ENCODE measurements around the gene ARHGAP24. TPM values are rescaled to one million over a fixed set of nuclear protein-coding genes. Genes with fewer than 3 reads are reported as not detected.
"Not testable (repeated sequence)": the region's sequence is repeated elsewhere in the genome, so short reads cannot be mapped to it uniquely, and the experiment has no call there.

Gene ARHGAP24
- total RNA-seq, 4 donors from 2014 or later: 12.1 to 60.8 (median 18.9) TPM

- Histone ChIP-seq H3K4me3 (no peak overlapping the region), H3K27me3 (no peaks in the 10 kb centered on the region), H3K9me3 (no peaks in the 10 kb centered on the region), H3K36me3 (no peaks in the 10 kb centered on the region), H3K27ac (peak overlapping the region in 1 of 2 donors; percentile 21), H3K4me1 (no peaks in the 10 kb centered on the region)
- intact Hi-C loops (cut with DNase I; ENCODE audit: low total_unique reads): no loop called here
- DNase-seq: no peak
- no peak for TF ChIP-seq CTCF (IDR thresholded peaks at IDR 0.05)
- no peak for TF ChIP-seq POLR2A (IDR thresholded peaks at IDR 0.05)
Measured at GRCh38 chr4:85656759-85657505, 182.0 kb downstream of the ARHGAP24 start.

- H3K4me1 ChIP-seq: no peaks in the 10 kb centered on the region
- no peak for DNase-seq
- H3K27me3 ChIP-seq: no peaks in the 10 kb centered on the region
- H3K9me3 ChIP-seq: no peaks in the 10 kb centered on the region
- intact Hi-C loops (cut with DNase I; ENCODE audit: low total_unique reads): no loop called here
- H3K27ac ChIP-seq: no peak overlapping the region
- H3K36me3 ChIP-seq: no peaks in the 10 kb centered on the region
- TF ChIP-seq POLR2A (IDR thresholded peaks at IDR 0.05) (no peak), CTCF (IDR thresholded peaks at IDR 0.05) (no peak)
- no peak overlapping the region for H3K4me3 ChIP-seq
Measured at GRCh38 chr4:85658766-85659439, 184.0 kb downstream of the ARHGAP24 start.

- intact Hi-C loops (cut with DNase I; ENCODE audit: low total_unique reads): no loop called here
- TF ChIP-seq CTCF (IDR thresholded peaks at IDR 0.05) (no peak), POLR2A (IDR thresholded peaks at IDR 0.05) (no peak)
- H3K4me1 ChIP-seq: no peaks in the 10 kb centered on the region
- no peak overlapping the region for H3K4me3 ChIP-seq
- no peaks in the 10 kb centered on the region for H3K9me3 ChIP-seq
- no peak overlapping the region for H3K27ac ChIP-seq
- no peaks in the 10 kb centered on the region for H3K36me3 ChIP-seq
- H3K27me3 ChIP-seq: no peaks in the 10 kb centered on the region
- no peak for DNase-seq
Measured at GRCh38 chr4:85659610-85660218, 184.8 kb downstream of the ARHGAP24 start.

- H3K27me3 ChIP-seq; H3K4me1 ChIP-seq; intact Hi-C loops (cut with DNase I; ENCODE audit: low total_unique reads); H3K4me3 ChIP-seq; DNase-seq; H3K9me3 ChIP-seq; H3K27ac ChIP-seq; H3K36me3 ChIP-seq: not testable (repeated sequence)
Measured at GRCh38 chr4:85666625-85667024, 191.7 kb downstream of the ARHGAP24 start.

- no peaks in the 10 kb centered on the region for H3K9me3 ChIP-seq
- no peaks in the 10 kb centered on the region for H3K36me3 ChIP-seq
- TF ChIP-seq POLR2A (IDR thresholded peaks at IDR 0.05) (no peak), CTCF (IDR thresholded peaks at IDR 0.05) (no peak)
- no peak for DNase-seq
- no peak overlapping the region for H3K27ac ChIP-seq
- no peak overlapping the region for H3K4me3 ChIP-seq
- intact Hi-C loops (cut with DNase I; ENCODE audit: low total_unique reads): no loop called here
- no peaks in the 10 kb centered on the region for H3K4me1 ChIP-seq
- no peaks in the 10 kb centered on the region for H3K27me3 ChIP-seq
Measured at GRCh38 chr4:85669204-85669603, 194.3 kb downstream of the ARHGAP24 start.
